Right lung (tissue), 5 donors: ENCODE results near the gene ITPRID2. TPM values are rescaled to one million over a fixed set of nuclear protein-coding genes. Genes with fewer than 3 reads are reported as not detected.
A peak's percentile ranks its signal among the peaks of the same experiment; 100 is the strongest.

Source experiments
- DNase-seq, 2 donors: peaks; one replicate each; pipeline ENCODE4 v3.0.0-alpha.2; 2013
- polyA plus RNA-seq, 5 donors: library from polyadenylated mRNA; unstranded; fragments of 120-200 nt; gene quantifications; one replicate each; pipeline versions ENCODE4 v1.2.1 to v1.2.3, GENCODE V29; 2013; ENCODE audit warnings: inconsistent platforms in 1 of 5, low replicate concordance in 1 of 5; ENCODE audit not compliant: insufficient read length in 5 of 5, insufficient read depth in 1 of 5

ITPRID2 gene
- polyA plus RNA-seq, 5 donors, result 67.4 to 123 (median 106) TPM

- DNase-seq, result no peak
Measured at GRCh38 chr2:181877181-181877664, 14.3 kb upstream of the ITPRID2 start.

GRCh38 chr2:181878448-181878847, 13.1 kb upstream of the ITPRID2 start:
- DNase-seq, result no peak

GRCh38 chr2:181879295-181879694, 12.2 kb upstream of the ITPRID2 start:
- DNase-seq, result no peak

- DNase-seq, result no peak
Measured at GRCh38 chr2:181882246-181883020, 9.1 kb upstream of the ITPRID2 start.

GRCh38 chr2:181884601-181885000, 6.9 kb upstream of the ITPRID2 start:
- no peak for DNase-seq

- DNase-seq, result no peak
Measured at GRCh38 chr2:181885096-181885495, 6.4 kb upstream of the ITPRID2 start.

- no peak for DNase-seq
Measured at GRCh38 chr2:181886192-181886591, 5.3 kb upstream of the ITPRID2 start.

- DNase-seq, result no peak
Measured at GRCh38 chr2:181887045-181887444, 4.5 kb upstream of the ITPRID2 start.

GRCh38 chr2:181889776-181890175, 1.8 kb upstream of the ITPRID2 start:
- DNase-seq, result no peak

GRCh38 chr2:181890271-181890670, 1.3 kb upstream of the ITPRID2 start:
- no peak for DNase-seq

GRCh38 chr2:181891966-181892798, 652 bp downstream of the ITPRID2 start:
- peak; percentile 84 to 90 for DNase-seq

GRCh38 chr2:181892799-181893435, 1.4 kb downstream of the ITPRID2 start:
- no peak for DNase-seq

- no peak for DNase-seq
Measured at GRCh38 chr2:181894381-181894780, 2.9 kb downstream of the ITPRID2 start.

- no peak for DNase-seq
Measured at GRCh38 chr2:181895818-181896217, 4.3 kb downstream of the ITPRID2 start.

- DNase-seq, result no peak
Measured at GRCh38 chr2:181896286-181896685, 4.8 kb downstream of the ITPRID2 start.

- DNase-seq, result no peak
Measured at GRCh38 chr2:181900007-181900651, 8.6 kb downstream of the ITPRID2 start.

- no peak for DNase-seq
Measured at GRCh38 chr2:181902625-181903024, 11.1 kb downstream of the ITPRID2 start.

GRCh38 chr2:181904022-181904632, 12.6 kb downstream of the ITPRID2 start:
- DNase-seq, result peak; percentile 20 to 36

- no peak for DNase-seq
Measured at GRCh38 chr2:181907057-181907456, 15.5 kb downstream of the ITPRID2 start.

- no peak for DNase-seq
Measured at GRCh38 chr2:181907635-181908034, 16.1 kb downstream of the ITPRID2 start.
